CD14-positive monocyte (primary cell): Measurements from ENCODE around the gene XYLT1. TPM values are rescaled to one million over a fixed set of nuclear protein-coding genes. Genes with fewer than 3 reads are reported as not detected.

Source experiments
- DNase-seq, 3 donors: peaks; one replicate each; pipeline ENCODE4 v3.0.0-alpha.2; 2011 to 2022
- H2AFZ ChIP-seq: 2 replicates; pipeline ENCODE4 v1.6.0; 2012; ENCODE audit warnings: mild to moderate bottlenecking, low read depth, low read length, inconsistent platforms; ENCODE audit not compliant: insufficient read depth, poor library complexity, severe bottlenecking
- H3K27ac ChIP-seq, 2 donors: 1 replicate in 1 of 2; 2 replicates in 1 of 2; pipeline ENCODE4 v1.5.1; 2012 to 2013; ENCODE audit warnings: low read length in 2 of 2, control low read depth in 1 of 2, inconsistent platforms in 1 of 2, low read depth in 1 of 2, mild to moderate bottlenecking in 1 of 2
- H3K27me3 ChIP-seq, 2 donors: one replicate each; pipeline versions ENCODE4 v1.6.0 to v1.6.1; 2011 to 2013; ENCODE audit warnings: low read length in 2 of 2; ENCODE audit not compliant: control insufficient read depth in 2 of 2, insufficient read depth in 2 of 2
- H3K36me3 ChIP-seq, 2 donors: replicated peaks in 1 of 2; 1 replicate in 1 of 2; 2 replicates in 1 of 2; pipeline versions ENCODE4 v1.5.1 to v1.6.1; 2012 to 2013; ENCODE audit warnings: low read length in 2 of 2, control low read depth in 1 of 2, inconsistent platforms in 1 of 2, mild to moderate bottlenecking in 1 of 2; ENCODE audit not compliant: insufficient read depth in 2 of 2, control insufficient read depth in 1 of 2
- H3K4me1 ChIP-seq, 2 donors: 1 replicate in 1 of 2; 2 replicates in 1 of 2; pipeline versions ENCODE4 v1.5.1 to v1.6.1; 2012 to 2013; ENCODE audit warnings: low read length in 2 of 2, control low read depth in 1 of 2, inconsistent platforms in 1 of 2, mild to moderate bottlenecking in 1 of 2, moderate library complexity in 1 of 2; ENCODE audit not compliant: insufficient read depth in 2 of 2, control insufficient read depth in 1 of 2
- H3K4me2 ChIP-seq: replicated peaks from 2 replicates; pipeline ENCODE3; 2012; ENCODE audit warnings: low read length, moderate library complexity, mild to moderate bottlenecking; ENCODE audit not compliant: poor library complexity, severe bottlenecking; ENCODE audit errors: extremely low read depth
- H3K4me3 ChIP-seq, 3 experiments: fragments of 200-600 bp in 1 of 3; sonication (generic) in 1 of 3; replicated peaks in 1 of 3; 1 replicate in 2 of 3; 2 replicates in 1 of 3; pipeline ENCODE4 v1.5.1; 2011 to 2013; ENCODE audit warnings: low read length in 3 of 3, mild to moderate bottlenecking in 3 of 3, control low read depth in 2 of 3, low read depth in 2 of 3, inconsistent platforms in 1 of 3, moderate library complexity in 1 of 3
- H3K79me2 ChIP-seq: 2 replicates; pipeline ENCODE4 v1.6.0; 2012; ENCODE audit warnings: mild to moderate bottlenecking, control low read depth, inconsistent platforms, low read length, moderate library complexity; ENCODE audit not compliant: insufficient read depth
- H3K9ac ChIP-seq: 2 replicates; pipeline ENCODE4 v1.6.0; 2017; ENCODE audit warnings: low read length, mild to moderate bottlenecking; ENCODE audit not compliant: insufficient read depth, poor library complexity, severe bottlenecking
- H3K9me3 ChIP-seq, 2 donors: replicated peaks in 1 of 2; 1 replicate in 1 of 2; 2 replicates in 1 of 2; pipeline versions ENCODE4 v1.5.1 to v1.6.1; 2012 to 2013; ENCODE audit warnings: low read length in 2 of 2, control low read depth in 1 of 2; ENCODE audit not compliant: control insufficient read depth in 1 of 2, insufficient read depth in 1 of 2
- H4K20me1 ChIP-seq: 2 replicates; pipeline ENCODE4 v1.6.0; 2012; ENCODE audit warnings: mild to moderate bottlenecking, low read length, control low read depth, moderate library complexity; ENCODE audit not compliant: insufficient read depth
- H3K27ac Mint-ChIP-seq, 7 donors: one replicate each; pipeline ENCODE4 v1.8.0; 2020; ENCODE audit warnings: mild to moderate bottlenecking in 7 of 7, mixed read lengths in 7 of 7, moderate library complexity in 6 of 7, inconsistent platforms in 2 of 7
- H3K27me3 Mint-ChIP-seq, 3 donors: one replicate each; pipeline ENCODE4 v1.8.0; 2021 to 2022; ENCODE audit warnings: low read depth in 3 of 3, mild to moderate bottlenecking in 3 of 3, mixed read lengths in 3 of 3, moderate library complexity in 3 of 3, inconsistent platforms in 1 of 3
- H3K36me3 Mint-ChIP-seq, 2 donors: one replicate each; pipeline ENCODE4 v1.8.0; 2020; ENCODE audit warnings: mixed read lengths in 2 of 2, inconsistent platforms in 1 of 2, mild to moderate bottlenecking in 1 of 2
- H3K4me1 Mint-ChIP-seq: one replicate; pipeline ENCODE4 v1.8.0; 2020; ENCODE audit warnings: mild to moderate bottlenecking, mixed read lengths
- H3K4me3 Mint-ChIP-seq, 2 donors: one replicate each; pipeline ENCODE4 v1.8.0; 2020; ENCODE audit warnings: mild to moderate bottlenecking in 2 of 2, mixed read lengths in 2 of 2, moderate library complexity in 1 of 2
- H3K9me3 Mint-ChIP-seq, 7 donors: one replicate each; pipeline ENCODE4 v1.8.0; 2020 to 2022; ENCODE audit warnings: mixed read lengths in 7 of 7, mild to moderate bottlenecking in 6 of 7, moderate library complexity in 6 of 7, inconsistent platforms in 2 of 7
- WGBS: methylation state at CpG from one replicate; pipeline ENCODE4 v1.1.5; 2013; ENCODE audit warnings: missing lambda C conversion rate; ENCODE audit not compliant: insufficient coverage; 5-methylcytosine and 5-hydroxymethylcytosine counted together
- intact Hi-C, 2 donors: fragments of 100-400 bp; cut with micrococcal nuclease; formaldehyde crosslinking; loops; one replicate each; pipeline versions ENCODE4 v1.15.0 to v1.15.1; 2023
- polyA plus RNA-seq, 3 donors: library from polyadenylated mRNA; depleted of rRNA in 1 of 3; unstranded in 2 of 3; stranded (reverse) in 1 of 3; fragments of 300-500 nt in 2 of 3; fragments of >200 nt in 1 of 3; fragmentation: Illumina TruSeq in 2 of 3; gene quantifications; 1 replicate in 2 of 3; 2 replicates in 1 of 3; pipeline ENCODE4 v1.2.3, GENCODE V29; 2012 to 2021
- TF ChIP-seq, protein P1 (sequence below): fragments of 200-600 bp; IDR thresholded peaks from one replicate; pipeline ENCODE4 v1.8.0; 2022; ENCODE audit warnings: antibody characterized with exemption, mild to moderate bottlenecking

XYLT1 gene
- polyA plus RNA-seq, 3 donors: 0.51 to 9.4 (median 1.6) TPM

DNA sequence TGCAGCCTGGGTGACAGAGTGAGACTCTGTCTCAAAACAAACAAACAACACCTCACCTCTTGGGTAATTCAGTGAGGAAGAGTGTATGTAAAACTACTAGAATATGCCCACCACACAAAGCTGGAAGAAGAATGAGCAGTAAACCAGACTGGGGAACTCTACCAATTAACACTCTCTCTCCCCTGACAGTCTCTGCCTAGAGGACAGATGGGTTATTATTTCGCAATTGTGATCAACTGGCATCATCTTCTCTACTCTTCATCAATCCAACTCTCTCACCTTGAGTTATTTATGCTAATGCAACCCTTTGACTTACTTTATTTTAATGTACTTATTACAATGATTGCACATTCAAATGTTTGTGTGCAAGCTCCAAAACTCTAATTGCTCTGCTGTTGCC, 205.6 kb downstream of the XYLT1 start:
- TF ChIP-seq, protein P1, sequence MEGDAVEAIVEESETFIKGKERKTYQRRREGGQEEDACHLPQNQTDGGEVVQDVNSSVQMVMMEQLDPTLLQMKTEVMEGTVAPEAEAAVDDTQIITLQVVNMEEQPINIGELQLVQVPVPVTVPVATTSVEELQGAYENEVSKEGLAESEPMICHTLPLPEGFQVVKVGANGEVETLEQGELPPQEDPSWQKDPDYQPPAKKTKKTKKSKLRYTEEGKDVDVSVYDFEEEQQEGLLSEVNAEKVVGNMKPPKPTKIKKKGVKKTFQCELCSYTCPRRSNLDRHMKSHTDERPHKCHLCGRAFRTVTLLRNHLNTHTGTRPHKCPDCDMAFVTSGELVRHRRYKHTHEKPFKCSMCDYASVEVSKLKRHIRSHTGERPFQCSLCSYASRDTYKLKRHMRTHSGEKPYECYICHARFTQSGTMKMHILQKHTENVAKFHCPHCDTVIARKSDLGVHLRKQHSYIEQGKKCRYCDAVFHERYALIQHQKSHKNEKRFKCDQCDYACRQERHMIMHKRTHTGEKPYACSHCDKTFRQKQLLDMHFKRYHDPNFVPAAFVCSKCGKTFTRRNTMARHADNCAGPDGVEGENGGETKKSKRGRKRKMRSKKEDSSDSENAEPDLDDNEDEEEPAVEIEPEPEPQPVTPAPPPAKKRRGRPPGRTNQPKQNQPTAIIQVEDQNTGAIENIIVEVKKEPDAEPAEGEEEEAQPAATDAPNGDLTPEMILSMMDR: no peak
- H3K36me3 Mint-ChIP-seq: no peaks in the 10 kb centered on the region
- H3K4me1 Mint-ChIP-seq: peaks cover 28% of the 10 kb centered on the region

DNA sequence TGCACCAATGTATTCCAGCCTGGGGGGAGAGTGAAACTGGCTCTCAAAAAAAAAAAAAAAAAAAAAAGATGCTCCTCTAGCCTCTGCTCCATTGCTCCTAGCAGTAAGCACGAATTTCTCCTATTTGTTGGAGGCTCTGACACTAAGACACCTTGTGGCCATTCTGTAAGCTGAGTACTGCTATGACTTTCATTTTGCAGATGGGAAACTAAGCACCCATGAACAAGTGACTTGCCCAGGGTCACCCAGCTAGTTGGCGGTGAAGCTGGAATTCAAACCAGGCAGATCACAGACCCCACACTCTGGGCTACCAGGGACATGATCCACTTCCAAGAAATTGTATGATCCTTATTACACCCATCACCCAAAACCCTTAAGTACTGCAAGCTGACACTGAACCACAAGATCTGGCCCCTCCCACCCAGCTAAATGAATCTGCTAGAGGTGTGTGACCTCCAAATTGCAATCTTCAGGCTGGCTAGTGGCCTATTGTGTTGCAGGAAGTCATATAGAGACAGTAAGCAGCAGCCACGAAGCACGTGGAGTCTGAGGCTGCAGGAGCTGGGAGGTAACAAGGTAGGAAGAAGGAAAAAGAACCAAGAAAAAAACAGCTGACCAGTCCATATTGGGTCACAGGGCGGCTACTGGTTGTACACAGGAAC, 209.4 kb downstream of the XYLT1 start:
- no peaks in the 10 kb centered on the region for H4K20me1 ChIP-seq
- no peaks in the 10 kb centered on the region for H3K27me3 Mint-ChIP-seq
- WGBS: 70% methylated on average over 3 of the region's 5 CpGs
- H3K9ac ChIP-seq: no peak overlapping the region
- H3K4me3 Mint-ChIP-seq: no peak overlapping the region
- peaks cover 31% of the 10 kb centered on the region for H3K79me2 ChIP-seq
- H3K27ac Mint-ChIP-seq: peak overlapping the region in 5 of 7 donors; percentile 6 to 78 (median 57)
- peak overlapping the region; percentile 4 to 23 for H3K27ac ChIP-seq
- H3K36me3 Mint-ChIP-seq: peaks cover 0 to 12% of the 10 kb centered on the region in 2 donors
- no peaks in the 10 kb centered on the region for H3K36me3 ChIP-seq
- no peak overlapping the region for H3K4me3 ChIP-seq
- H3K4me2 ChIP-seq: no peak overlapping the region
- peaks cover 39 to 42% of the 10 kb centered on the region in 2 donors for H3K4me1 ChIP-seq
- no peak overlapping the region for H2AFZ ChIP-seq
- H3K4me1 Mint-ChIP-seq: peaks cover 50% of the 10 kb centered on the region
- H3K9me3 ChIP-seq: no peaks in the 10 kb centered on the region
- H3K9me3 Mint-ChIP-seq: peaks cover 0 to 2% (median 0%) of the 10 kb centered on the region in 7 donors
- DNase-seq: no peak
- H3K27me3 ChIP-seq: no peaks in the 10 kb centered on the region
- intact Hi-C loops: no loop called here
- TF ChIP-seq, protein P1: no peak

More for the DNA sequence above, 205.6 kb downstream of the XYLT1 start:
- Histone ChIP-seq H3K4me2 (no peak overlapping the region), H3K9me3 (no peaks in the 10 kb centered on the region), H3K9ac (no peak overlapping the region), H2AFZ (no peak overlapping the region), H3K4me1 (peaks cover 20 to 27% of the 10 kb centered on the region in 2 donors), H3K27me3 (no peaks in the 10 kb centered on the region), H3K79me2 (peaks cover 25% of the 10 kb centered on the region), H3K4me3 (no peak overlapping the region), H3K36me3 (no peaks in the 10 kb centered on the region), H3K27ac (no peak overlapping the region), H4K20me1 (no peaks in the 10 kb centered on the region)
- no peak for DNase-seq
- Mint-ChIP-seq H3K9me3 (no peaks in the 10 kb centered on the region), H3K4me3 (no peak overlapping the region), H3K27me3 (no peaks in the 10 kb centered on the region), H3K27ac (no peak overlapping the region)
- intact Hi-C loops: no loop called here
- WGBS: no CpG with 5 or more reads among the region's 1 CpG
